ENCODE data around the gene DIPK1C.

DNA sequence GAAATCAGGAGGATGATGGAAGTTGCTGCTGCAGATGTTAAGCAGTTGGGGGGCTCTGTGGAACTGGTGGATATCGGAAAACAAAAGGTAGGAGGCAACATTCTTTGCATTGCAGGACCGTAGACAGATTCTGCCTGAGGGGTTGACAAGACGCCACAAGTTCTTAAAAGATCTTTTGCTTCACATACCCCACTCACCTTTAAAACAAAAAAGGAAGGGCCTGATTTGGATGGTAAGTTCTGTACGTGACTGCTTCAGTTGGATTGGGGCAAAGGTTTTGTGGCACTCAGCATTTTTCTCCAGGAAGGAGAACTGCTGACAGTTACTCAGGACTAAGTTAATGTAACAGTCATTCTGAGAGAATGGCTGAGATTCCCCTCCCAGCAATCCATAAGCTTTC, 44.3 kb upstream of the DIPK1C start:
- TF ChIP-seq RAD21 (conservative IDR thresholded peaks at IDR 0.05 in 1 of 2, IDR thresholded peaks at IDR 0.05 in 1 of 2) (no peak), ZC3H11A (IDR thresholded peaks at IDR 0.05) (no peak), ESRRA (IDR thresholded peaks at IDR 0.05; ENCODE audit: borderline replicate concordance, low read length) (no peak), CBX2 (IDR thresholded peaks at IDR 0.05; ENCODE audit: borderline replicate concordance, low read depth) (no peak), KDM1A (IDR thresholded peaks at IDR 0.05; ENCODE audit: low read depth) (no peak)
